Activated CD4-positive, alpha-beta T cell treated with anti-CD3 and anti-CD28 coated beads, Interleukin-10, Interleukin-2, amounts not matched to agents 100 ng/mL and 50 ng/mL, durations not matched to agents 16 hours and 8 hours (primary cell): ENCODE data around the gene HEATR9.

ENCODE experiments used
- DNase-seq: peaks from one replicate; pipeline ENCODE4 v3.0.0-alpha.2; 2020

The HEATR9 gene

GRCh38 chr17:35808240-35808961 is 60.3 kb downstream of the HEATR9 start:
- no peak for DNase-seq

- DNase-seq = no peak
Observed at GRCh38 chr17:35807371-35808144, 61.1 kb downstream of the HEATR9 start.
